HG02610 (cell line): ENCODE measurements around the gene LSM14B.
A peak's percentile ranks its signal among the peaks of the same experiment; 100 is the strongest.

ENCODE experiments used
- ATAC-seq: cut with Tn5 transposase; IDR thresholded peaks from one replicate; pipeline ENCODE4 v1.9.1; 2021; ENCODE audit warnings: mild to moderate bottlenecking, moderate library complexity; ENCODE audit not compliant: unreplicated experiment

Gene LSM14B

DNA sequence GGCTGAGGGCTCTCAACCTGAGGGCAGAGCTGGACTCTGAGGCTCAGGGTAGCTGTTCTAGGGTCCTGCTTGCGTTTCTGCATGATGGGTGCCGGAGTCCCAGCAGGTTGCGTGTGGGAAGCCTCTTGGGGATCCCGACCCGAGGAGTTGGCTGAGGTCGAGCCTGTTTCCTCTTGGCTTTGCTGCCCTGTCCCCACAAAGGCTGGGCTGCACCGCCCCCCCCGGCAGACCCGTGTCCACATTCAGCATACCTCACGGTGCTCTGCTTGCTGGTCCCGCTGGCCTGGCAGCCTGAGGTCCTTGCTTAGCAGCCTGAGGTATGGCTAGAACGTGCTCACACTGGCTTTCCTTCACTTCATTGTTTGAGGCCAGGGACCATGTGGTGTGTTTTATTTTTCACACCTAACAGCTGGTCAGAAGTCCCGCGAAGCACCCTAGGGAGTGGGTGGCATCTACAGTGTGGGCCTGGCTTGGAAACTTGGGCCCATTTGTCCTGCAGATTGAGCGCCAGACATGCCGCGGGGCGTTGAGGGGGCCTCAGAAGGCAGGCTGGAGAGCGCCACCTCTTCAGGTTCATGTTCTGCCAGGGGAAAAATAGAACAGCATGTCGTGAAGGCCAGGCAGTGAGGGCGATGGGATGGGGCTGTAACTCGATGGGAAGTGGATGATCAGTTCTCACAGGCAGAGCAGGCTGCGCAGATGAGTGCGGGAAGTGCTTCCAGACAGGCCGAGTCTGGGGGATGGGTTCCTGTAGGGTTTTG lies 9.5 kb downstream of the LSM14B start:
- ATAC-seq, result no peak

DNA sequence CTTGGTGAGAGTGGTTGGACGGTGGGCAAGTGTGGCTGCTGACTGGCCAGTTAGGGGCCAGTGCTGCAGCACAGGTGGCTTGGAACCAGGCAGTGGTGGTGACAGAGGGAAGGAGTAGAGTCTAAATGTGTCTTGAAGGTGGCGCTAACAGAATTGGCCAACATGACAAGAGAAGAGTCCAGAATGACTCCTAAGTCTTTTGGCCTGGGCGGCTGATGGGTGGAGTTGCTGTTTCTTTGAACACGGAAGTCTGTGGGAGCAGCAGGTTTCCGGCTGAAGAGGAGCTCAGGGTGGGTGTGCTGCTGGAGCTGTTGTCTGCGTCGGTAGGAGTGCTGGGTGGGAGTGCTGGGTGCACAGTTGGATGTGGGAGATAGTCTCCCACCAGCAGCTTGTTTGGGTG lies 10.1 kb downstream of the LSM14B start:
- ATAC-seq, result no peak

DNA sequence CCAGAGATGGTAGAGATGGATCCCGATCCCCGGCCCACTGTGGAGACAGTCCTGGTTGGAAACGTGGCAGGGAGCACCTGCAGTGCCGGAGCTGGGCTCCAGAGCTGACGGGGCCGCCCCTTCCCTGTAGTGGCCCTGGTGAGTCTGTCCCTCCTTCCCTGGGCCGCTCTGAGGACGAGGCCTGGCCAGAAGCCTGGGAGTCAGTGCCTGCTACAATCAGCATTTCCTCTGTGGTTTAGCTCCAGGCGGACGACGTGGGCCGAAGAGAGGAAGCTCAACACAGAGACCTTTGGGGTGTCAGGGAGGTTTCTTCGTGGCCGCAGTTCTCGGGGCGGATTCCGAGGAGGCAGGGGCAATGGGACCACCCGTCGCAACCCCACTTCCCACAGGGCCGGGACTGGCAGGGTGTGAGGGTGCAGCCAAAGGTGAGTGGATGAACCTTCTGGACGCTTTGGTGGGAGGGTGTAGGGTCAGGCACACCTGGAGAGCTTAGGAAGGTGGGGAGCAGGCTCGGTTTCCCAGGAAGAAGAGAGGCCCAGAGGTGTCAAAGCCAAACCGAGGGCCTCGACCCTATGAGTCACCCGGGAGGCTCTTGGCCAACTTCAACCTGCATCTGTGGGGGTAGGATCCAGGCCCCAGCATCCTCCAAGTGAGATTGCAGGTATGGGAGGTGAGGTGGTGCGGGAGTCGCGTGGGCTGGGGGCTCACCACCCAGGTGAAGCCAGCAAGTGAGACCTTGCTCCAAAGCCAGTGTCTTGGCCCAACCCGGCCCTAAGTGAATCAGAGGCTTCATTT lies 11.0 kb downstream of the LSM14B start:
- ATAC-seq, result no peak

DNA sequence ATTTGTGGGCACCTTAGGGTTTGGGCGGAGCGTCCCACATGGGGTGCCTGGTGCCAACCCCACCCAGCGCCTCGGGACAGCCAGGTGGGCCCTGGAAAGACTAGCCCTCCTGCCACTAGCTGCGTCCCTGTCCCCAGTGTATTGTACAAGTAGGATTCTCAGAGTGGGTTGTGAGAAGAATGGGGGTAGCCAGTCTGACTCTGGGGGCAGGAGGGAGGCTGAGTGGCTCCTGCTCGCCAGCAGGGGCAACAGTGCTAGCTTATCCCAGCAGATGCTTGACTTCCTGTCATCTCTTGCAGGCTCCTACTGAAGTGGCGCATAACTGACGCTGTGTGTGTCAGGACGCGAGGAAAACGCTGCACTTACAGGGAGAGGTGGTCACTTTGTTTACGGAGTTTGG lies 11.6 kb downstream of the LSM14B start:
- ATAC-seq, result no peak

DNA sequence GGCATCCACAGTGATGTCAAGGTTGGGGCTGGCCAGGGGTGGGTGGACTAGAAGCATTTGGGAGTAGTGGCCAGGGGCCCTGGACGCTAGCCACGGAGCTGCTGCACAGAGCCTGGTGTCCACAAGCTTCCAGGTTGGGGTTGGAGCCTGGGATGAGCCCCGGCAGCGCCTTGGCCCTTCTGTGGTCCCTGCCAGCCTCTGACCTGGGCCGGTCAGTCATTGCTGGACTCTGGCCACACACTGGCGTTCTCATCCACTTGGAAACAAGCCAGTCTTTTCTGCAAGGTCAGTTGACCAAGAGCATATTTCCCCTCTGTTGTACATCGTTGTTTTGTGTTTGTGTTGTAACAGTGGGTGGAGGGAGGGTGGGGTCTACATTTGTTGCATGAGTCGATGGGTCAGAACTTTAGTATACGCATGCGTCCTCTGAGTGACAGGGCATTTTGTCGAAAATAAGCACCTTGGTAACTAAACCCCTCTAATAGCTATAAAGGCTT lies 12.5 kb downstream of the LSM14B start:
- ATAC-seq, result no peak

DNA sequence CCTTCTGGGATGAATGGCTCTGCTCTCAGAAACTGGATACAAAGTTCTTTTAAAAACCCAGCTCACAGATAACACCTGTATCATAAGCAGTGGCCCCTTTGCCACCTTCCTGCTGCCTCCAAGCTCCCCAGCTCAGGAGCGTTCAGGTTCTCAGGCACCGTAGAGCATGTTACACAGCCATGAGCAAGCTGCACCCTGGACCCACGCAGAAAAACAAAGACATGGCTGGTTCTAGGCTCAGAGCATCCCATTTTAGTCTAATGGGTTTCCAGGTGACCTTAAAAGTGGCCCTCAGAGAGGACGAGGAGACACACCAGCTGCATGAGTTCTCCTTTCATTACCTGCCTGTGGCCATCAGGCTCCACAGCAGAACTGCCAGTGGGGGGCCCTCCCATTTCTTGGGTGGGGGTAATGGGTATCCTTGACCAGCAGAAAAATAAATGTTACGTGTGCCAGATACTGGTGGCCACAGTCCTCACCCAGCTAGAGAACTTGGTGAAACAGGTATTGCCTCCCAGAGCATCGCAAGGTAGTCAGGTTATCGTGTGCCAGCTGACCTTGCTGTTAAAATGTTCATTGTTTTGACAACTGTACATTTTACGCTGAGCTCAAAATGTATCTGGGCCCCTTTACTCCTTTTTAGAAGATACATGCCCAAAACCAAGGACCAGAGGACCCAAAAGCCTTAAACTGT lies 13.4 kb downstream of the LSM14B start:
- no peak for ATAC-seq

DNA sequence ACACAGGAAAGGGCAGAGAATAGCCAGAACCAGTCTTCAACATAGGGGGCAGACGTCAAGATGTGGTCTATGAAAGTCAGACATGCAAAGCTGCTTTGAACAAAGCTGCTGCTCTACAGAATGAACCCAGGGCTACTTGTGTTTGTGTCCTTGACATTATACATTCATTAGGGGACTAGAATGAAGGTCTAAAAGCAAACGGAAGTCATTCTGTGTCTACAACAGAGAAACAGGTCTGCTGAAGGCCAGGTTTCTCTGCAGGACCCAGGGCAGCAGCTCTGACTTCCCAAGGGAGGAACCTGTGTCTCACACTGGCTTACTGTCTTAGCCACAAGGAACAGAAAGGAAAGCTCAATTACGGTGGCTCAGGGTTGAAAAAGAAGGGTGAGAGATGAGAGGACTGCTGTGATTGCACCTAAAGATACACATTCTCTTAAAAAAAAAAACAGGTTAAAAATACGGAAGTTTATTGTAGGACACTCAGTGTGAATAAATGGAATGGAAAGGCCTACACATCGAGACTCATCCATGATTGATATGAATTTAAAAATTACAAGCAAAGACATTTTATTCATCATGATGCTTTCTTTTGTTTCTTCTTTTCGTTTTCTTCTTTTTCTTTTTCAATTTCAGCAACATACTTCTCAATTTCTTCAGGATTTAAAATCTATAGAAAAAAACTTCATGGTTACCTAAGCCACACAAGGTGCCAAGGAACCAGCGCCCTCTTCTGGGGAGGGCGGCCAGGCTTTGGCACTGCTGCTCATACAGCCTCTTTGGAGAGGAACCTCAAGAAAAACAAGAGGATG lies 14.2 kb downstream of the LSM14B start:
- ATAC-seq, result no peak

DNA sequence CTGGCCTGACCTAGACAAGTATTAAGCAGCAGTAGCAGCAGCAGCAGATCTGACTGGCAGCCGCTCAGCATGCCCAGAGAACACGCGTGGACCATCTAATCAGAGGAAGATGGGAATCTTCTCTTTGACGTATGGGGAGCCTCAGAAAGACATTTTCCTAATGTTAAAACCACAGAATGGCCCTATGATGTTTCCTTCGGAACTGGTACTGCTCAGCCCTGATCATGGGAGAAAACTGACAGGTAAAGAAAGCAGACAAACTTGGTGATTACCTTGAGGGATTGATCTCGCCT lies 14.8 kb downstream of the LSM14B start:
- ATAC-seq, result no peak

DNA sequence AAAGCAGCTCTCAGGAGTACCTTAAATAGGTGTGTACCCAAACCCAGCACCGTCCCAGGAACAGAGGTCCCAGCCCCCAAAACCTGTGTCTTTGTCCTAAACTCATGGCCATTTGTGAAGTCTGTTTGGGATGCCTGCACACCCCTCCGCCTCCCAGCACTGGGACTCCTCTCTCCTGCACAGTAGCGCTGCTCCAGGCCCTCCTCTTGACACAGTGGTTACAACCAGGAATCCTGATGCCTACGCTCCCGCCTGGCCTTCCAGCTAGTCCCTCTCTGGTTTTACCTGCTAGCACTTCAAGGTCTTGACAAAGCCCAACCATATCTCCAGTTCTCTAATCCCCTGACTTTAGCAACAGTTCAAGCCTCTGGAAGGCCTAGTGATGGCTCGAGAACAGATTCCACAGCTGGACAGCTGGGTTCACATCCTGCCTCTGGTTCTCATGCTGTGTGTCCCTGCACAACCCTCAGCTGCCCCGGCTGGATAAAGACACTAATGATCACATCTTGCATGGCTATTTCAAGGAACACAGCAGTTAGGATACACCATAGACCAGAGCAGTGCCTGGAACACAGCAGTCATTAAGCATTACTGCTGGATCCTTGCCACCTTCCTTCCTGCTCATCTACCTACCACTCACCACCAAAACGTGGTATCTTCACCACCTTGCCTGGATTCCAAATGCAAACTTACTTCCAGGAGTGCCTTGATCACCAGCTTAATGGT lies 15.4 kb downstream of the LSM14B start:
- no peak for ATAC-seq

DNA sequence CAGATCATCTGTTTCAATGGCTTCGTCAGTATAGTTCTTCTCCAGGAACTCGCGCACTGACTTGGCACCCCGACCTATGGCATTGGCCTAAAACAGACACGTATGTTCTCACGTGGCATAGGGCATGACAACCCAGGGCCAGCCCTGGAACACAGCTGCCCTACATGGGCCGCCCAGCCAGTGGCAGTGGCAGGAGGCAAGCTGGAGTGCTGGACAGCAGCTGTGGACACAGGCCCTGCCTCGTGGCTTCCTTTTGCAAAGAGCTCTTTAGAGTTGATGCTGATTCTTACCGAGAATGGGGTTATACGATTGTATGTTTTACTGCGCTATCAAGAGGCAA lies 15.9 kb downstream of the LSM14B start:
- ATAC-seq, result no peak

DNA sequence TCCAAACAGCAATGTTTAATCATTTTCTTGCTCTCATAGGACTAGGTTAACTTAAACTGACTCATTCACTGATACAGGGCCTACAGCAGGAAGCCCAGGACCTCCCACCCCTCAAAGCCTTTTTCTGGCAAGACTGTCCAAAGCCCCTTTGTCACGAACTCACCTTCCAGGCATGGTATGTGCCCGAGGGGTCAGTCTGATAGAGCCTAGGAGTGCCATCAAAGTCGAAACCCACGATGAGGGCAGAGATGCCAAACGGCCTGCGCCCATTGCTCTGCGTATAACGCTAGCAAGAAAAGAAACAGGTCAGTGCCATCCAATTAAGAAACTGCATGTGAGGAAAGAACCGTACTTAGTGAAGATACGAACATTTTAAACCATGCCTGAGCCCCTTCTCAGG lies 16.6 kb downstream of the LSM14B start:
- ATAC-seq, result no peak

DNA sequence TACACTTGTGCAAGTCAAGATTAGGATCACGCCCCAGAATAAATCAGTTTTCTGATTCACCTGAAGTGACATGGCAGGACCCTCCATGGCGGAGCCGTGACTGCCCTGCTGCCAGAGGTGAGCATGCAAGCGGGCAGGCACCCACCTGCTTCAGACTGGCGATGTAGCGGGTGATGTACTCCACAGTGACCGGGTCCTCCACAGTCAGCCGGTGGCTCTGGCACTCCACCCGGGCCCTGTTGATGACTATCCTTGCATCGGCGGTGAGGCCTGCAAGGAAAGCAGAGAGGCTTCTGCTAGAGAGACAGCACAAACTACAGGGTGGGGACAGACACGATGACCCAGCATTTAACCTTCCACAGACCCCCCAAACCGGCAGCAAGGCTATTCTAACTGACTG lies 17.4 kb downstream of the LSM14B start:
- ATAC-seq, result no peak

DNA sequence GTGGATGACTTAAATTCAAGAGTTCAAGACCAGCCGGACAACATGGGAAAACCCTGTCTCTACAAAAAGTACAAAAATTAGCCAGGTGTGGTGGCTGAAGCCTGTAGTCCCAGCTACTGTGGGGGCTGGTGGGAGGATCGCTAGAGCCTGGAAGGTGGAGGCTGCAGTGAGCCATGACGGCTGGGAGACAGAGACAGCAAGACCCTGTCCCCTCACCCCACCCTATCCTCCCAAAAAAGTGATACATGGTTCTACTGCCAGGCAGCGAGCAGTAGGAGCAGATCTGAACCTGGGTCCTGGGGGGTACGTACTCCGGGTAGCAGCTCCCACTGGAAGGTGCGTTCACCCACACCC lies 18.7 kb downstream of the LSM14B start:
- no peak for ATAC-seq

DNA sequence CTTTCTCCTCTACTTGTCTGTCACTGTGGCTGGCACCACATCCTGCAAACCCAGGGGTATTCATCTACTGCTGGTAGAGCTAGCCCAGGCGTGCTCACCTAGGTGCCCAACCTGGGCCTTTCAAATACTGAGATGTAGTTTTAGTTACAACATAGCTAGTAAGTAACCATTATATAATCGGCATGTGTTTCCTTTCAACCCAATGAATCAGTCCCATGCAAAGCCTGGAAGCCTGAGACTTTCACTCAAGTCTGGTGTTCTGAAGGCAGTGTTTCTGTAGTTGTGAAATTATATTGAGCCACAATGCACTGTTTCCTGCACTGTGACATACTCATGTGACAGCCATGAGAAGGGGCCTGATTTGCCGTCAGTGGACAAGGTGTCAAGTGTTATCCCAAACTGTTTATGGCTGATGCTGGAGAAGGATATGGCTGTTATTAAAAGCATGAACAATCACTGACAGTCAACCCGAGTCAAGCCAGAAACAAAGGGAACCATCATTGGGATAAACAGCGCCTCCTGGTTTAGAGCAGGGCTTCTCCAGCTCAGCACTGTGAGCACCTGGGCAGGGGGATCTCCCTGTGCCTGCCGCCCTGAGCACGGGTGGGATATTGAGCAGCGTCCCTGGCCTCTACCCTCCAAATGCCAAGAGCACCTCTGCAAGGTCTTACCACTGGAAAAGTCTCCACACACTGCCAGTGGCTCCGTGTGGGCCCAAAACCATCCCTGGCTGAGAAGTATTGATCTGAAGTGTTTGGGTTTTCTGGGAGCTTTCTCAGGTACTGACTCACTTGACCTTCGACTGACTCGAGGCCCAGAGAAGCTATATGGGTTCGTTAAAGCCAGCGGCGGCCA lies 19.3 kb downstream of the LSM14B start:
- ATAC-seq, result no peak

DNA sequence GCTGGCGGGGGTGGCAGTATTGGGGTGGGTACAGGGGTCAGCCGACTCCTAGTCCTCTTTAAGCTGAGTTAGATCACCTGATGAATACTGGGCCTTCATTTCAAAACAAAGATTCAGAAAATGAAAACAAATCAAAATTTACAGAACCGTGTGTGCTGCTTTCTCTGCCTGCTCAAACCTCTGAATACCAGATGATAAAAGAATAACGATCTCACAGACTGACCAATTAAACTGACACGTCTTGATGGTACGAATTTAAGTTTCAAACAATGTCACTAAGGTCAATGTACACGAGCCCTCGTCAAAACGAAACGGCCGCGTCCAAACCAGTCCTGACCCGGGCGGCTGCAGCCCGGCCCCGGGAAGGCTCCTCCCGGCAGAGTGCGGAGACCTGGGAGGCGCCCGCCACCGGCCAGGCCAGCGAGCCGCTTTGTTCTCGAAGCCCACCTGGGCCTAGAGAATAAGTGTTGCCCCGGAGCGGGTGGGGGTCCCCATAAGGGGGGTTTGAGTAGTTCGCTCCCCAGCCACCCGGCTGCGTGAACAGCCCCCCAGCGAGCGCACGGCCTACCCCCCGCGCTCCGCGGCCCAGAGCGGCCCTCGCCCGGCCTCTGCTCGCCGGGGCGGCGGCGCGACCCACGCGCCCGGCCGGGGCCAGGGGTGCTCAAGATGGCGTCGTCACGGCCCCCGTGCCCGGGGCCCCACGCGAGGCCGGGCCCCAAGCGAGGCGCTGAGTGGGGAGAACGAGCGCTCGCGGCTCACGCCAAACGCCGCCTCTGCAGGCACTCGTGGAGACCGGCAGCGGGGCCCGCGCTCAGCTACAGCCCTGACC lies 20.2 kb downstream of the LSM14B start:
- peak; percentile 15 for ATAC-seq

DNA sequence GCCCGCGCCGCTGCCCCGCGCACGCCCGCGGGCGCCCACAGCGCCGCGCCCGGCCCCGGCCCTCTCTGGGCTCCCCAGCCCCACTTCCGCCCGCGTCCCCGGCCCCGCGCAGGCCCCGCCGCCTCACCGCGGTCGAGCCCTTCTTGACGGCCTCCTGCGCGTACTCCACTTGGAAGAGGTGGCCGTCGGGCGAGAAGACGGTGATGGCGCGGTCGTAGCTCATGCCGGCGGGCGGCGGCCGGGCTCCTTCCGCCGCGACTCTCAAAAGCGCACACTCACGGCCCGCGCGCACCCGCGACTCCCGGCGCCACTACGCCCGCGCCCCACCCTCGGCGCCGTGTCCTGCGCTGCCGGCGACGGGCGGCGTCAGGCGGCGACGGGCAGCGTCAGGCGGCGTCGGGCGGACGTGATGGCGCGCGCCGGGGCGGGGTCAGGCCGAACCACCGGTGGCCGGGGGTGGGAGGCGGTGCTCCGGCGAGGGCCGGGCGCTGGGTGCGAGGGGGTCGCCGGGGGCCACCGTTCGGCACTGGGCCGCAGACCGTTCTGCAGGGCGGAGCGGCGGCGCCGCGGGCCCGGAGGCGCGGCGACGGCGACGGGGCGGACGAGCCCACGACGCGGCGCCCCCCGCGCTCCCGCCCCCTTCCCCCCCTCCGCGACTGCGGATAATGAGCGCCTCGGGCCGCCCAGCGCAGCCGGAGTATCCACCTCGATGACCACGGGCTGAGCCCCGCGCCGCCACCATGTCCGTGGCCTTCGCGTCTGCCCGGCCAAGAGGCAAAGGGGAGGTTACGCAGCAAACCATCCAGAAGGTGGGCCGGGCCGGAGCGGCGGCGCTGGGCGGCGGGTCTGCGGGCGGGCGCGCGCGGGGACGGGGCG lies 21.0 kb downstream of the LSM14B start, which contains the start of the genes PSMA7 and SS18L1:
PSMA7 (minus strand) TSS at position 314 of the 876 bp plus-strand sequence; CDS start at position 223, 91 bp downstream.
SS18L1 (plus strand) TSS at position 689 of the 876 bp plus-strand sequence; CDS start at position 741, 52 bp downstream.
- ATAC-seq, result peak; percentile 74
